Measurements from ENCODE around the gene TTC39A. TPM values are rescaled to one million over a fixed set of nuclear protein-coding genes. Genes with fewer than 3 reads are reported as not detected.

TTC39A gene
- total and polyA plus RNA-seq, 3 experiments from 2014 or later, result 0.28 TPM; not detected in 2

DNA sequence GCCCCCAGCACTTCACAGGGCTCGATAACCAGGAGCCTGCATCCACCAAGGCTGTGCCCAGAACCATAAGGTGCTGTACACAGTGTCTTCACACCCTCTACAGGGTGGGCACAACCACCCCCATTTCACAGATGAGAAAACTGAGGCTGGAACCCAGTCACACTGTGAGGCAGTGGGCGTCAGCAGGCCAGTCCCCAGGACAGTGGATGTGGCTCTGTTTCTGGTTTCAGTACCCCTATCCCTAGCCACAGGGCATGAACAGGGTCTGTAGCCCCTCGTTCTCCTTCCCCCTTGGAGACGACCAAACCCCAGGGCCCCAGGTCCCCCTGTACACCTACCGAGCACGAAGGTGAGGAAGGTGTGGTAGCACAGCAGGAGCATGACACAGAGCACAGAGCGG, 27.6 kb downstream of the TTC39A start:
- peaks cover 0 to 4% of the 10 kb centered on the region in 2 donors for H3K27me3 Mint-ChIP-seq
- H3K36me3 Mint-ChIP-seq, result no peaks in the 10 kb centered on the region
- H3K9me3 ChIP-seq (ENCODE audit: low read length), result no peaks in the 10 kb centered on the region
- ChIA-PET POLR2A (no interaction called here), CTCF (no interaction called here)
- no peak for DNase-seq
- H3K4me1 ChIP-seq (ENCODE audit: insufficient read depth, low read length), result no peaks in the 10 kb centered on the region
- no peaks in the 10 kb centered on the region for H3K27me3 ChIP-seq (ENCODE audit: insufficient read depth, low read length, poor library complexity, severe bottlenecking)
- no peak overlapping the region for H3K27ac Mint-ChIP-seq
- no peaks in the 10 kb centered on the region for H3K36me3 ChIP-seq (ENCODE audit: insufficient read depth, low read length)
- no peak overlapping the region for H3K27ac ChIP-seq (ENCODE audit: low read depth, low read length)
- peaks cover under 1 to 3% (median 1%) of the 10 kb centered on the region in 3 donors for H3K4me1 Mint-ChIP-seq
- H3K4me3 Mint-ChIP-seq, result no peak overlapping the region
- H3K4me3 ChIP-seq (ENCODE audit: low read length), result no peak overlapping the region
- no peaks in the 10 kb centered on the region for H3K9me3 Mint-ChIP-seq

GRCh38 chr1:51302270-51302669, 28.1 kb downstream of the TTC39A start:
- H3K36me3 Mint-ChIP-seq, result no peaks in the 10 kb centered on the region
- no peak for DNase-seq
- H3K36me3 ChIP-seq (ENCODE audit: insufficient read depth, low read length), result no peaks in the 10 kb centered on the region
- no peak overlapping the region for H3K4me3 ChIP-seq (ENCODE audit: low read length)
- peaks cover 4 to 7% (median 6%) of the 10 kb centered on the region in 3 donors for H3K4me1 Mint-ChIP-seq
- no peaks in the 10 kb centered on the region for H3K27me3 ChIP-seq (ENCODE audit: insufficient read depth, low read length, poor library complexity, severe bottlenecking)
- POLR2A ChIA-PET, result no interaction called here
- H3K9me3 ChIP-seq (ENCODE audit: low read length), result no peaks in the 10 kb centered on the region
- CTCF ChIA-PET, result no interaction called here
- peaks cover 0 to 6% of the 10 kb centered on the region in 2 donors for H3K27me3 Mint-ChIP-seq
- no peak overlapping the region for H3K4me3 Mint-ChIP-seq
- H3K27ac Mint-ChIP-seq, result no peak overlapping the region
- H3K27ac ChIP-seq (ENCODE audit: low read depth, low read length), result no peak overlapping the region
- H3K4me1 ChIP-seq (ENCODE audit: insufficient read depth, low read length), result no peaks in the 10 kb centered on the region
- H3K9me3 Mint-ChIP-seq, result no peaks in the 10 kb centered on the region

DNA sequence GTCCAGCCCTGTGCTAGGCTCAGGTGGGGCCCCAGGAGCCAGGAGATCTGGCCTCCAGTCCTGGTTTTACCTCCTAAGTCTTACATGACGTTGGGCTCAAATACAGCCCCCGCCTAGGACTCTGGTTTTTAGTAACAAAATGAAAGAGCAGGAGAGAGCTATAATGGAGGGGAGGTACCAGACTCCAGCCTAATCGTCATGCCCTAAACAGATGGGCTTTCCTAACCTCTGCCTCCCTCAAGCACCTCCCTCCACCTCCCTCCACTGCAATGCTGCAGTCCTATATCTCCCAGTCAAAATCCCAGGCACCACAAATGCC, 28.6 kb downstream of the TTC39A start:
- Histone ChIP-seq H3K4me1 (ENCODE audit: insufficient read depth, low read length) (no peaks in the 10 kb centered on the region), H3K27me3 (ENCODE audit: insufficient read depth, low read length, poor library complexity, severe bottlenecking) (no peaks in the 10 kb centered on the region), H3K36me3 (ENCODE audit: insufficient read depth, low read length) (no peaks in the 10 kb centered on the region), H3K9me3 (ENCODE audit: low read length) (no peaks in the 10 kb centered on the region), H3K27ac (ENCODE audit: low read depth, low read length) (no peak overlapping the region), H3K4me3 (ENCODE audit: low read length) (no peak overlapping the region)
- ChIA-PET CTCF (no interaction called here), POLR2A (no interaction called here)
- Mint-ChIP-seq H3K36me3 (no peaks in the 10 kb centered on the region), H3K27me3 (peaks cover 0 to 7% of the 10 kb centered on the region in 2 donors), H3K9me3 (no peaks in the 10 kb centered on the region), H3K4me1 (peaks cover 4 to 12% (median 10%) of the 10 kb centered on the region in 3 donors), H3K27ac (peak overlapping the region in 2 of 8 donors; percentile 23 to 37), H3K4me3 (no peak overlapping the region)
- DNase-seq, result no peak

DNA sequence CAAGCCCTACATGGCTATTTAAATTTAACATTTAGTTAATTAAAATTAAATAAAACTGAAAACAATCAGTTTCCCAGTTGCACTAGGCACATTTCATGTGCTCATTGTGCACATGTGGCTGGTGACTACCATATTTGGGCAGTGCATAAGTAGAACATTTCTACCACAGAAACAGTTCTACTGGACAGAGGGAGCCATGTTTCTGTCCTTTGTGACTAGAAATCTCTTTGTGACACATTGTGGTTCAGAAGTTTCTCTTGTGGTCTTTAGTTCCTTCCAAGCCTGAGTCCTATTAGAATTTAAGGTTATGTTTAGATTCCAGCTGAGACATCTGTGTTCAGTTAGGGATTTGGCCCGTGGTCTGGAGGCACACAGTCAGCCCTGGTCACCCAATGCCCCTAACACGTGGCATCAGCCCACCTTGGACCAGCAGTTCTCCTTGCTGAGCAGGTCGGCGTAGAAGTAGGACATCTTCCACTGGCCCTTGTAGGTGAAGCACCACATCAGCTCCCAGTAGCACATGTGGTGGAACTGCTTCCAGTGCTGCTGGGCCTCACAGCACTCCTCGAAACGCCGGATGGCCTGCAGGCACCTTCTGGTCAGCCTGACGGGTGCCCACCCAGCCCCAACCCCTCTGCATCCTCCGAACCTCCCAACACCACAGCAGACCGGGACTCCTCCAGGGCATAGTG, 29.1 kb downstream of the TTC39A start:
- Mint-ChIP-seq H3K27me3 (peaks cover 0 to 7% of the 10 kb centered on the region in 2 donors), H3K36me3 (no peaks in the 10 kb centered on the region), H3K9me3 (no peaks in the 10 kb centered on the region), H3K27ac (peak overlapping the region in 3 of 8 donors; percentile 23 to 54 (median 37)), H3K4me1 (peaks cover 6 to 17% (median 10%) of the 10 kb centered on the region in 3 donors), H3K4me3 (no peak overlapping the region)
- ChIA-PET CTCF (no interaction called here), POLR2A (no interaction called here)
- no peak for DNase-seq
- H3K27me3 ChIP-seq (ENCODE audit: insufficient read depth, low read length, poor library complexity, severe bottlenecking), result no peaks in the 10 kb centered on the region
- no peaks in the 10 kb centered on the region for H3K9me3 ChIP-seq (ENCODE audit: low read length)
- no peak overlapping the region for H3K27ac ChIP-seq (ENCODE audit: low read depth, low read length)
- no peak overlapping the region for H3K4me3 ChIP-seq (ENCODE audit: low read length)
- H3K4me1 ChIP-seq (ENCODE audit: insufficient read depth, low read length), result no peaks in the 10 kb centered on the region
- H3K36me3 ChIP-seq (ENCODE audit: insufficient read depth, low read length), result no peaks in the 10 kb centered on the region

DNA sequence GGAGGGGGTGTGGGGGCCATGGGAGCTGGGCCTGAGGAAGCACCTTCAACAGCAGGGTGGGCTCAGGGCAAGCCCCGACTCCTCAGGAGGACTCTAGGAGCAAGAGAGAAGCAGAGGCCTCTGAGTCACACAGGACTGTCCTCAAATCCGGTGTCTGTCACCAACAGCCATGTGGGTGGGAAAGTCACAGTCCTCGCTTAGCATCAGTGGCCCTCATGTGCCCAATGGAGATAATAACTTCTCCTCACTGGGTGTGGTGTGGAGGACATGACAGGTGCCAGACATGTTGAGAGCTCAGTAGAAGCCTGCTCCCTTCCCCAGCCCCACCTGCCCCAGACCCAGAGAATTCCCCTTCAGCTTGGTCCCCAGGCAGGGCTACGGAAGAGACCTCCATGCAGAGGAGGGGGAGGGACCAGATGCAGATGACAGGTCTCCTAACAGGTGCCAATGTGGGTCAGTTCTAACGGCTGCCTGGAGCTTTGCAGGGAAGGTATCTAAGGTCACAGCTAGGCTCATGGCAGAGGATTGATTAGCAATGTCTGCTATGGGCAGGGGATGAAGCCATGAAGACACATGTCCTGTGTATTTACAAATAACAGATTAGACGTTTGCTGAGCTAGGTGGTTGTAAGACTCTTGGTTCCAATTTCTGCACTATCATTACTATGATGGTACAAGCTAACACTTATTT, 30.2 kb downstream of the TTC39A start:
- H3K4me3 ChIP-seq (ENCODE audit: low read length), result no peak overlapping the region
- H3K9me3 ChIP-seq (ENCODE audit: low read length), result no peaks in the 10 kb centered on the region
- Mint-ChIP-seq H3K27ac (peak overlapping the region in 1 of 8 donors; percentile 5), H3K9me3 (no peaks in the 10 kb centered on the region), H3K4me3 (no peak overlapping the region), H3K4me1 (peaks cover 10 to 18% (median 14%) of the 10 kb centered on the region in 3 donors), H3K36me3 (no peaks in the 10 kb centered on the region), H3K27me3 (peaks cover 0 to 7% of the 10 kb centered on the region in 2 donors)
- H3K27me3 ChIP-seq (ENCODE audit: insufficient read depth, low read length, poor library complexity, severe bottlenecking), result no peaks in the 10 kb centered on the region
- H3K27ac ChIP-seq (ENCODE audit: low read depth, low read length), result no peak overlapping the region
- ChIA-PET POLR2A (no interaction called here), CTCF (no interaction called here)
- no peaks in the 10 kb centered on the region for H3K4me1 ChIP-seq (ENCODE audit: insufficient read depth, low read length)
- no peaks in the 10 kb centered on the region for H3K36me3 ChIP-seq (ENCODE audit: insufficient read depth, low read length)
- DNase-seq, result no peak

DNA sequence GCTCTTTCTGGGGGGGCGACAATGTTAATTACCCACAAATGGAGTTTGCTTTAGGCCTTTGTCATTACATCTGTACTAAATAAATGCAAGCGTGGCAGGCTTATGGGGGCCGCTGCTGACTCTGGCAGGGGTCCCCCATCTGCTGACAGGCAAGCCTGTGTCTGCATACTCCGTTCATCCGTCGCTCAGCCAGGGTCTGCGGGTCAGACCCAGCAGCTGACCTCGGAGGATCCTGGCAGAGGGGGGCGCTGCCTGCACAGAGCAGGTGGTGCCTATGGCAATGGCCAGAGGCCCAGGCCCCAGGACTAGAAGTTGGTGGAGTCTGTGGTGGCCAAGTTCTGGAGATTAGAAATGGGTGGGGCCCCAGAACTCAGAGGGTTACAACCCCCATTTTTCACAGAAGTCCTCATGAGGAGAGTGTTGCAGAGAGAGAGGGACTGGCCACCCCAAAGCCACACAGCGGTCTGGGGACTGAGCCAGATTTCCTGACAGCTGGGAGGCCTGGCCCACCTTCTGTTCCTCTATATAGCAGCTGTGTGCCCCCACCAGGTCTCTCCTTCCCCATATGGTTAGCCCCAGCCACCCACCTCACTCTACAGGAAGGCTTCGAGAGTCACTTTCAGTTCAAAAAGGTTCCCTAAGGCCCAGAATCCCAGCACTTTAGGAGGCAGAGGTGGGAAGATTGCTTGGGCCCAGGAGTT, 31.0 kb downstream of the TTC39A start:
- H3K36me3 ChIP-seq (ENCODE audit: insufficient read depth, low read length), result no peaks in the 10 kb centered on the region
- no peak overlapping the region for H3K4me3 Mint-ChIP-seq
- no peaks in the 10 kb centered on the region for H3K4me1 ChIP-seq (ENCODE audit: insufficient read depth, low read length)
- no peaks in the 10 kb centered on the region for H3K36me3 Mint-ChIP-seq
- no peaks in the 10 kb centered on the region for H3K27me3 ChIP-seq (ENCODE audit: insufficient read depth, low read length, poor library complexity, severe bottlenecking)
- peaks cover 0 to 7% of the 10 kb centered on the region in 2 donors for H3K27me3 Mint-ChIP-seq
- ChIA-PET POLR2A (no interaction called here), CTCF (no interaction called here)
- no peak overlapping the region for H3K27ac ChIP-seq (ENCODE audit: low read depth, low read length)
- H3K9me3 ChIP-seq (ENCODE audit: low read length), result no peaks in the 10 kb centered on the region
- H3K9me3 Mint-ChIP-seq, result no peaks in the 10 kb centered on the region
- H3K27ac Mint-ChIP-seq, result no peak overlapping the region
- no peak overlapping the region for H3K4me3 ChIP-seq (ENCODE audit: low read length)
- no peak for DNase-seq
- peaks cover 11 to 18% (median 17%) of the 10 kb centered on the region in 3 donors for H3K4me1 Mint-ChIP-seq

GRCh38 chr1:51298322-51298705, 32.0 kb downstream of the TTC39A start:
- H3K4me1 Mint-ChIP-seq, result peaks cover 11 to 17% (median 16%) of the 10 kb centered on the region in 3 donors
- H3K36me3 Mint-ChIP-seq, result no peaks in the 10 kb centered on the region
- DNase-seq, result no peak
- ChIA-PET CTCF (no interaction called here), POLR2A (no interaction called here)
- Histone ChIP-seq H3K27ac (ENCODE audit: low read depth, low read length) (no peak overlapping the region), H3K36me3 (ENCODE audit: insufficient read depth, low read length) (no peaks in the 10 kb centered on the region), H3K27me3 (ENCODE audit: insufficient read depth, low read length, poor library complexity, severe bottlenecking) (no peaks in the 10 kb centered on the region), H3K4me3 (ENCODE audit: low read length) (no peak overlapping the region), H3K4me1 (ENCODE audit: insufficient read depth, low read length) (no peaks in the 10 kb centered on the region), H3K9me3 (ENCODE audit: low read length) (no peaks in the 10 kb centered on the region)
- H3K4me3 Mint-ChIP-seq, result peak overlapping the region in 3 of 7 donors; percentile 5 to 63 (median 57)
- peaks cover 0 to 7% of the 10 kb centered on the region in 2 donors for H3K27me3 Mint-ChIP-seq
- no peaks in the 10 kb centered on the region for H3K9me3 Mint-ChIP-seq
- peak overlapping the region in 1 of 8 donors; percentile 81 for H3K27ac Mint-ChIP-seq

All from CD8-positive, alpha-beta memory T cell (primary cell).